ENCODE results near the gene INPP5A. TPM values are rescaled to one million over a fixed set of nuclear protein-coding genes. Genes with fewer than 3 reads are reported as not detected.
"Not testable (repeated sequence)": the region's sequence is repeated elsewhere in the genome, so short reads cannot be mapped to it uniquely, and the experiment has no call there.

Gene INPP5A
- total RNA-seq, 1 experiment from 2014 or later, result 15.3 TPM

DNA sequence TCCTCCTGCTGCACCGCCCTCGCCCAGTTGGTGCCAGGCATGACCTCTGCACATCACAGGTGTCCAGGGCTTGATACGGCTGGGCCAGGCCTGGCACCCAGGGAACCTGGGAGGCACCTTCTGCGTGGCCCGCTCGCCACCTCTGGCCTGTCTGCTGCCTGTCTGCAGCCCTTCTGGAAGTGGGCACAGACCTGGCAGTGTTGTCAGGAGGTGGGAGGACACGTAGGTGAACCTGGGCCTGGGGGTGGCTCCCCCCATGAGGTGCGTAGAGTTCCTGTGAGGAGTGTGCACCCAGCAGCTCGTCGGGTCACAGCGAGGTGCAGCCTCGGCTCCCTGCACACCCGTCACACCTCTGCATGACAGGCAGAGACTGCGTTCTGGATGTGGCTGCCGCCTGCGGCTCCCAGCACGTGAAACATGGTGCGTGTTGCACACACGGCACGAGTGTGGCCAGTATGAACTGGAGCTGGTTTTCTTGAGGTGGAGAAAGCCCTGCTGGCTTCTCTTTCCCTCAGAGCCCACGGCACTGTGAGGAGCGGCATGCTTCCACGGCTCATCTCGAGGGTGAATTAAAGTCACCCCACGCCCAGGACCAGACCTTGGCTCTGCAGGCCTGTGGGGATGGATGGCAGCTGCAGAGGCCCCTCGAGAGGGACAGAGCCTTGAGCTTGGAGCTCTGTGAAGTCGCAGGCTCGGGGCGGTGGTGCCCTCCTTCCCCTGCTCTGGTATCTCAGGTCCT is 24.8 kb downstream of the INPP5A start:
- DNase-seq (ENCODE audit: low read depth), result no peak

DNA sequence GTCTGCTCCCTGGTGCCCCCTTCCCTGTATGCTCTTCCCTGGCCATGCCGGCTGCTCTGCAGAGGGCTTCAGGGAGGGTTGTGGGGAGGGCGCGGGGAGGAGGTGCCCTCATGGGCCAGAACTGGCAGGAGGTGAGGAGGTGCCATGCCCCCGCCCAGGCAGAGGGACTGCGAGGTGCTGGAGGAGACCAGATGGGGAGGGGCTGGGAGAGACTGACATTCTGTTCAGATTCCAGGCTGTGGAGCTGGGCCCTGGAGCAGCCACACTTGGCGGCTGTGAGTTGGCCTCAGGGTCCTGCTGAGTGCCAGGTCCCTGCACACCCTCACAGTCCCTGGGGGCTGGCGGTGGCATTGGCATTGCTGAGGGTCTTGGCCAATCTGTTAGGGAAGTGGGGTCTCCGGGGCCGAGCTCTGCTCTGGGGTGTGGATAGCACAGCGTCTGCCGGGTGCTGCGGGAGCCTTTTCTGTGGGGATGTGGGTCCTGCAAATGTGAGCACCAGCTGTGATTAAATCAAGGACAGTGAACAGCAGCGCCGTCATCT is 25.4 kb downstream of the INPP5A start:
- DNase-seq (ENCODE audit: low read depth), result no peak

DNA sequence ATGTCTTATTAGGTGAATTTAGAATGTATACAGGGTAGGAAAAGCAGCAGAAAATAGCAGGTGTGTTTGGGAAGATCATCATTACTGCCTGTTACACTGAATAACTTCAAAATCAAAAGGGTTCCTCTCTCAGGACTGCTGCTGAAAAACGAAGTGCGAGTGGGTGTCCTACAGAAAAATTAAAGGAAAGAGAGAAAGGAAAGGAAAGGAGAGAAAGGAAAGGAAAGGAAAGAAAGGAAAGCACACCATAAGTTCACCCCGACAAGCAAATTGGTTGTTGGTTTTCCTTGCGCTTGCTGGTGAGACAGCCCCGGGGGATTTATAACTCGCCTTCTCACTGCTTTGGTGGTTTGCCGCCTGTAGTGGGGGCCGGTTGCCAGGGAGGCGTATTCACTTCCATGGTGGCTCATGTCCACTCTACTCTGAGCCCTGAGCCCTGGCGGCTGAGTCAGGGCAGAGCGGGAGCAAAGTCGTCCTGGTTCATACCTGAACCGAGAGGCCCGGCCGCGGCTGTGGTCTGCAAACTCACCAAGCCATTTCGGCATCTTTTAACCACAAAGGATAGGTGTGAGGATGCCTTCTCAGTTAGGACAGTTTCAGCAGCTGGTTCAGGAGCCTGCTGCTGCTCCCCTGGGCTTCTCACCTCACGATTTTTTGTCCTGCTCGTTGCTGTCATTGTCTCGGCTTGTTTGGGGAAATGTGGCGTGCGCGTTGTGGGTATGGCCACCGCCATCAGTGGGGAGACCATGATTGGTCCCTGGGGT is 26.1 kb downstream of the INPP5A start:
- DNase-seq (ENCODE audit: low read depth), result peak; percentile 9

DNA sequence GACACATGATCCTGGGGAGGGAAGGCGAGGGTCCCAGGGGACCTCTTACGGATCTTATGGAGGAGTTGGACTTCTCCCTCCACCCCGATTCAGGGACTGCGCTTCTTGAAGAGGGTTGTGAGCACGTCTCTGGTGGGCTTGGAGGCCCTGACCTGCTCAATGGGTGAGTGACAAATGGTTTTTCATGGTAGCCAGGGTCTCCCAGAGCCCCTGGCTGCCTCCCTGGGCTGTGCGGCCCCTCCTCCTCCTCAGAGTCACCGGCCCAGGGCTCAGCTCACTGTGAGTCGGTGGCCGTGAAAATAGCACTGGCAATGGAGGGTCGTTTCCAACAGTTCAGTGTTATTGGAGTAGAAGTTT is 26.6 kb downstream of the INPP5A start:
- no peak for DNase-seq (ENCODE audit: low read depth)

DNA sequence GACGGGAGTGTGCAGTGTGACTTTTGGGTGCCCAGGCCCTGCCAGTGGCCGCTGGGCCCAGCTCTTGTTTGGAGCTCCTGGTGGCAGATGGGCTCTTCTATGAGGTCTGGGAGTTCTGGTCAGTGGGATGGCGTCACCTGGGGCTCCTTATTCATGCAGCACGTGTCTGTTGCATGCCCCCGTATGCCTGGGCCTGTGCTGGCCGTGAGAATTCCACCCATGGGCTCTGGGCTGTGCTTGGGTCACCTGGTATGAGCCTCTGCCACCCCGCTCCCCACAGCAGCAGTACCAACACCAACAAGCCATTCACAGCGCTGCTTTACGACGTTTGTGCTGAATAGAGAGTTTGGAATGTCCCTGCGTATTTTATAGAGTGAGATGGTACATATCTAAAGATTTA is 27.1 kb downstream of the INPP5A start:
- DNase-seq (ENCODE audit: low read depth), result no peak

DNA sequence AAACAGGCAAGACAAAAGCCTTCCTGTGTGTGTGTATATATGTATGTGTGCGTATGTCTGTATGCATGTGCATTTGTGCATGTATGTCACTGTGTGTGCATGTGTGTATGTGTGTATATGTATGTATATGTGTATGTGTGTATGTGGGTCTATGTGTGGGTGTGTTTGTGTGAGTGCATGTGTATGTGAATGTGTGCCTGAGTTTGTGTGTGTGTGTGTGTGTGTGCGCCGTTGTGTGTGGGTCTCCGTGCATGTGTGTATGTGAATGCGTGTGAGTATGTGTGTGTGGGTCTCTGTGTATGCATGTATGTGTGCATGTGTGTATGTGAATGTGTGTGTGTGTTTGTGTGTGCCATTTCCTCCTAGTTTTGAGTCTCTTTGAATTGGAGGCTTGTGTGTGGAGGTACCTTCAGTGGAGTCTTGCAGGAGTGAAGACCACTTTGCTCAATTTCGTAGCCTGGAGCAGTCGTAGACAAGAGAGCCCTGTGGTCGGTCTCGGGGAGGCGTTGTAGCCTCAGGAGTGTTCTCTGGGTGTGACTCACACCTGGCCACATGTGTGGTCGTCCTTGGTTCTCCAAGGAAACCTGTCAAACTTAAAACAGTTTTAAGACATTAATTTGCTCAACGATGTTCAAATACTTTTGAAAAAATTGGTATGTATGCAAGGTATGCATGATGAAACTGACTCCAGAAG is 28.1 kb downstream of the INPP5A start:
- no peak for DNase-seq (ENCODE audit: low read depth)

DNA sequence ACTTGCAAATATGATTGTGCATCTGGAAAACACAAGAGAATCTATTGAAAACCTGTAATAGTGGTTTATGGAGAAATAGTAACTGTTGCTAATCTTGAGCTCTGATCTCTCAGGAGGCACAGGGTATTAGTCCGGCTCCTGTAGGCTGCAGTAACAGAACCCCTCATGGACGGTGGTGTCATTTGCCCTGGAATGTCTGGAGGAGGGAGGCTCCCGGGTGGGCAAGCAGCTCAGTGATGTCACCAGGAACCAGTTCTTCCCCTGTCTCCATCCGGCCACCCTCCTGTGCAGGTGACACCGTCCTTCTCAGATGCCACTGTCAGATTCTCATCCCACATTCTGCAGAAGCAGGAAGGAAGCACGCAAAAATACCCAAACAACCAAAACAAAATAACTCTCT is 29.3 kb downstream of the INPP5A start:
- no peak for DNase-seq (ENCODE audit: low read depth)

DNA sequence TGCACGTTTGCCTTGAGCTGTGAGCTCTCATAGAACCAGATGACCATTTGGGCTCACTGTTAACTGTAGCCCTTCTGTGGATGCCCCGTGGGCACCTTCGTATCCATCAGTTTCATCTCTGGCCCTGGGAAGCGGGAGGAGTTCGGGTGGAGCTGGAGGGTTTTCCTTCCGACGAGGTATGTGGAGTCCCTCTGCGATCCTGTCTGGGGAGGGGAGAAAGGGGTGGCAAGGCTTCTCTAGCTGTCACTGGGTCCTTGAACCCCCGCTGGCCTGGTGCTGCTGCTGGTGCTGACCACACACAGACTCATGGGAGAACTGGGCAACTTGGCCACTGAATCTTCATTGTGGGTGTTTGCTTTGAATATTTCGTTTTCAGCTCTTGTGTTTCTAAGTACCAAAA is 32.7 kb downstream of the INPP5A start:
- DNase-seq (ENCODE audit: low read depth), result no peak

DNA sequence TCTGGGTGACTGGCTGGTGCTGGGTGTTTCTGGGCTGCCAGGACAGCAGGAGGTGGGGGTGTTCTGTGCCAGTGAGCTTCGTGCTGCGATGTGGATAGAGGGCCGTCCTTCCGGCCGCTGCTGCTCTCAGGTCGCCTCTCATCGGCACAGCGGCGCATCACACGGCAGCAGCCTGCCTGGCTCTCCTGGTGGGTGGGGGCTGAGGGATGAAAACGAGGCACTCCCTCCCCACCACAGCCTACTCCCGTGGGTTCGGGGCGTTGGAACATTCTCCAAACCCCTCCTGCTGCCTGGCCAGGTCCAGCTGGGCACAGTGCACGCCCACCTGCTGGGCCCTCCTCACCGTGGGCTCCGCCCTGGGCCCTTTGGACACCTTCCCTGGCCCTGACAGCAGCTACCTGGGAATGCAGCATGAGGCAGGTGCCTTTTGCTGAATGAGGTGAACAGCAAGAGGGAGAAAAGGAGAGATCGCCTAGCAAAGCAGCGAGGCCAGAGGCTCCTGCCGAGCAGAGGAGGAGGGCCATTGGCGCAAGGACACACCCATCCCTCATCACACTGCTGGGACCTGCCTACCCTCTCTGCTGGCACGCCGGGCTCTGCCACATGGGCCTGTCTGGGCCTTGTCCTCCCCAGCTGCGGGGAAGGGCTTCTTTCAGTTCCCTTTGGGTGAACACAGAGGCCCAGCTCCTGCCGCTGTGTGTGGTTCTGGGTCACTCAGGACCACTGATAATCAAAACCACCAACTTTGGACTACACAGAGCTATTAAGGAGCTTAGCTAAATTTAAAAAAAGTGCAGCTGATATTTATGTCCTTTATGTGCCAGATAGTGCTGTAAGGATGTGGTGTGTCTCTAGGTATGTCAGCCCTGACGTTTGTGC is 33.4 kb downstream of the INPP5A start:
- DNase-seq (ENCODE audit: low read depth), result no peak

DNA sequence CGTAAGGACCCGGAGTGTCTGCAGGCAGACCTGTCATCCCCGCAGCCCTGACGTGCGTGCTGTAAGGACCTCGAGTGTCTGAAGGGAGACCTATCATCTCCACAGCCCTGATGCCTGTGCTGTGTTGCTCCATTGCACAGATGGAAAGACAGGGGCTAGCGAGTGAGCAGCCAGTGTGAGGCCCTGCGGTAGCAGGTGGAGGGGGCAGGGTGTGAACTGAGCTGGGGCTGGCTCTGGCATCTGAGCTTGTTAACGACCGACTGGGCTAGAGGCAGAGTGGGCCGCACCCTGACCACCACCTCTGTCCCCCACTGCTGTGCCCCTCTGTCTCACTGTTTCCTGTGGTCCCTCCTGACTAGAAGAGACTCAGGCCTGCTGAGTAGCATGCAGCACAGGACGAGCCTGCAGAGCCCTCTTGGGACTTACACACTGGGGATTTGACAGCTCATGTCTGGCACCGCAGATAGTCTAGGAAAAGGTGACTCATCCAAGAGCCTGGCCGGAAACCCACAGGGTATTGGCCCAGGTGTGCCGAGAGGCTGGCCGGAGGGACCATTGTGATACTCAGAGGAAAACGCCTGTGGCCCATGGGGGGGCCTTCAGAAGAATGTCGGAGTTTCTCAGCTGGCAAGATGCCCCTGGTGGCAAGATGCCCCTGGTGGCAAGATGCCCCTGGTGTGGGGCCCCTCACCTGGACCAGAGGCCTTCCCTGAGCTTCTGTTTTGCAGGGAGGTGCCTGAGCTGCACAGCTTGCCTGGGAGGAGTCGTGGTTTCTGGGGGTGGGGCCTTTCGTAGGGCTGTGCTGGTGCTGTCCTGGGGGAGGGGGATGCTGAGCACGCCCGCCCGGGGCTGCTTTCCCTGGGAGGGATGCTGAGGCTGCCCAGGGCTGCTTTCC is 34.3 kb downstream of the INPP5A start:
- DNase-seq (ENCODE audit: low read depth), result peak; percentile 97

DNA sequence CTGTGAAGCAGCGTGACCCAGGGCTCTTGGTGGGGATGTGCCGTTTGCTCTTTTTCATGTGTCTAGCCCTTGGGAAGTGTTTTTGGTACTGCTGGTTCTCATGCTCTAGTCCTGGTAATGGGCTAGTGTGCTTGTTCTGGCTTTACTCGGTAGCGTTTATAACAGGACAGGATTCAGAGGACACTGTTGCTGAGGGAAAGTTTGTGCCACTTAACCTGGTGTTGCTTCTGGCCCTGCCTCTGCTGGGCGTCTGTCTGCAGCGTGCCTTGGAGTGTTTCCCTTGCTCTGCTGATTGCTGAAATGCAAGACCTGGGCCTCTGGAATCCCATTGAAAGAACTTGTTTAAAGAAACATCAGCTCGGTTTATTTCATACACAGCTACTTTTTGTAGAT is 35.0 kb downstream of the INPP5A start:
- DNase-seq (ENCODE audit: low read depth), result no peak

DNA sequence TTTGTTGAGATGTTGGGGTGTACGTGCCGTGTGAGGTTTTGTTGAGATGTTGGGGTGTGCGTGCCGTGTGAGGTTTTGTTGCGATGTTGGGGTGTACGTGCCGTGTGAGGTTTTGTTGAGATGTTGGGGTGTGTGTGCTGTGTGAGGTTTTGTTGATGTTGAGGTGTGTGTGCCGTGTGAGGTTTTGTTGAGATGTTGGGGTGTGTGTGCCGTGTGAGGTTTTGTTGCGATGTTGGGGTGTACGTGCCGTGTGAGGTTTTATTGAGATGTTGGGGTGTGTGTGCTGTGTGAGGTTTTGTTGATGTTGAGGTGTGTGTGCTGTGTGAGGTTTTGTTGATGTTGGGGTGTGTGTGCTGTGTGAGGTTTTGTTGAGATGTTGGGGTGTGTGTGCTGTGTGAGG is 35.4 kb downstream of the INPP5A start:
- not testable (repeated sequence) for DNase-seq (ENCODE audit: low read depth)

DNA sequence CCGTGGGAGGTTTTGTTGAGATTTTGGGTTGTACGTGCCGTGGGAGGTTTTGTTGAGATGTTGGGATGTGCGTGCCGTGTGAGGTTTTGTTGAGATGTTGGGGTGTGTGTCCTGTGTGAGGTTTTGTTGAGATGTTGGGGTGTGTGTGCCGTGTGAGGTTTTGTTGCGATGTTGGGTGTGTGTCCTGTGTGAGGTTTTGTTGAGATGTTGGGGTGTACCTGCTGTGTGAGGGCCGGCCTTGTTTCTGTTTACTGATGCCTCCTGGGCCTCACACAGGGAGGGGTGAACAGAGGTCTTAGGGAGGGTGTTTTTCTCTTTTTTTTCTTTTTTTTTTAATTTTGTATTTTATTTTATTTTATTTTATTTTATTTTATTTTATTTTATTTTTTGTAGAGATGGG is 36.7 kb downstream of the INPP5A start:
- DNase-seq (ENCODE audit: low read depth), result no peak

DNA sequence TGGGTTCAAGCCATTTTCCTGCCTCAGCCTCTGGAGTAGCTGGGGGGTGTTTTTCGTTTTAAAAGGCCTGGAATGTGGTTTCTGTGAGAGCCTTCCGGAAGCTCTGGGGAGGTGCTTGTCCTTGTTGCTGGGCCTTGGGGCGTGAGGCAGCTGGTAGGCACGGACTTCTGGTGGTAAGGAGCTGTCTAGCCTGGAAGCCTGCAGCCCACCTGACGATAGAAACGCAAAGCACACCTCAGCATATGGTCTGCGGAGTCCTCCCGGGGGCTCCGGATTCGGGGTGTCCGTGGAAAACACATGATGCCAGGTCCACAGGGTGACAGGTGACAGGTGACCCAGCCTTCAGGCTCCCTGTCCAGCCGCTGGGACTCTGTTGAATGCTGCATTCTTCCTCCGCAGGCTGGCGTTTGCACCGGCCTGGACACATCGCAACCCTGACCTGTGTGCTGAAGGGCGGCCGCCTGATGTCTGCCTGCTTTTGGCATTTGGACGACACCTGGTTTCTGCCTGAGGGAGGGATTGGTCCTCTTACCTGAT is 37.3 kb downstream of the INPP5A start:
- peak; percentile 89 for DNase-seq (ENCODE audit: low read depth)

DNA sequence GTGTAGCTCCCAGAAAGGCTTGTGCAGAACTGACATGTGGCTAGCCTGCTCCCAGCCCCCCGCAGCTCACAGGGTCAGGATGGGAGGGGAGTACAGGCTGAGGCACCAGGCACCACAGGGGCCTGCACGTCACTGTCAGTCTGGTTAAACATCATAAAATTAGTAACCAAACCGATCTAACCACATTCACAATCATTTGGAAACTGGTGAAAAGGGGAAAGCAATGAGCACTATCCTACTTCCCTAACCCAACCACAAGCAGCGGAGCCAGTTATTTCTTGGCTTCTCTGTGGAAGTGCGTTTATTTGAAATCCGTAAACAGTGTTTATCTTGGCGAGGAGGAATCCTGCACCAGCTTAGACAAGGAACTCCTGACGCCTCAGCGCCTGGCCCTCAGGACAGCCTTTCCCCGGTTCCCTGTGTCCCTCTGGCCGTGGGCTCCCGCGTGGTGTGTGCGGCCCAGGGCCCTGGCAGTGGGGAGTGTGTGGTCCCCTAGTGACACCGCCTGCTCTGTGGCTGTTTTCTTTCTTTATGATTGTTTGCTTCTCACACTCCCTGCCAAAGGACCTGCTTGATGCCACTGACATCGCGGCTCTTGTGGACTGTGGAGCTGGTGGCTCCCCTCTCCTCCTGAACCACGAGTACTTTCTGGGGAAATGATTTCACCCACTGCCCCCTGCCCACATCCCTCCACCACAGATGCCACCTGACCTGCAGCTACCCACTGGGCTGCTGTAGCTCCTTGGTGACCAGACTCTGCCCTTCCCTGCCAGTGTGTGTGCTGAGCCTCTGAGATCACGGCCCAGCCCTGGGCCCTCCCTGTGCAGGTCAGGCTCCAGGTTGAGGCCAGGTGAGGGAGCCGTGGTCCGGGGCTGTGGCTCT is 38.0 kb downstream of the INPP5A start:
- peak; percentile 96 for DNase-seq (ENCODE audit: low read depth)

DNA sequence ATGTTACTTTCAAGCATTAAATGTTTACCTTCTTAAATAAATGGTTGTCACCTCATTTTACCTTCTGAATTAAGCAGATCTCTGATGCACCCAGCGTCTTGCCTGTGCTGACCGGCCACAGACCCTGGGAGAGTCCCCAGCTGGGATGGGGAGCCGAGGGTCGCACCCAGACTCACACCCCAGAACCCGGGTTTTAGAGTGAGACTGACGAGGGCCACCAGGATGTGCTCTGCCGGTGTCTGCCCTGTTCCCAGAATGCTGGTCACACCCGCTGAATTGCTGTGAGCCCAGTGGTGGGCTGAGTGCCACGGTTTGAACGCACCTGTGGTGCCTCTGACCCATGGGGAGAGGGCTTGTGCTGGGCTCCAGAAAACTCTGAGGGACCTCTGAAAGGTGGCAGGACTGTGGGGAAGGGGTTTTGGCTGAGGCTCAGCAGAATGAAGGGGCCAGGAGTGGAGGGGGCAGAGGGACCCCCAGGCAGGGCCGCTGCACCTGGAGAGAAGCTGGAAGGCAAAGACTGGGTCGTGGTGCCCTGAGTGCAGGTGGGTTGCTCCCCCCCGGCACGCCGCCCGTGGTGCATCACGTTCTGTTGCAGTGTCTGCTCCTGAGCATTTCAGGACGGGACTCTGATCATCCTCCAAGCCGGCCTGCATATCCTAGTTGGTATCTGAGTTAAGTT is 39.2 kb downstream of the INPP5A start:
- DNase-seq (ENCODE audit: low read depth), result no peak

DNA sequence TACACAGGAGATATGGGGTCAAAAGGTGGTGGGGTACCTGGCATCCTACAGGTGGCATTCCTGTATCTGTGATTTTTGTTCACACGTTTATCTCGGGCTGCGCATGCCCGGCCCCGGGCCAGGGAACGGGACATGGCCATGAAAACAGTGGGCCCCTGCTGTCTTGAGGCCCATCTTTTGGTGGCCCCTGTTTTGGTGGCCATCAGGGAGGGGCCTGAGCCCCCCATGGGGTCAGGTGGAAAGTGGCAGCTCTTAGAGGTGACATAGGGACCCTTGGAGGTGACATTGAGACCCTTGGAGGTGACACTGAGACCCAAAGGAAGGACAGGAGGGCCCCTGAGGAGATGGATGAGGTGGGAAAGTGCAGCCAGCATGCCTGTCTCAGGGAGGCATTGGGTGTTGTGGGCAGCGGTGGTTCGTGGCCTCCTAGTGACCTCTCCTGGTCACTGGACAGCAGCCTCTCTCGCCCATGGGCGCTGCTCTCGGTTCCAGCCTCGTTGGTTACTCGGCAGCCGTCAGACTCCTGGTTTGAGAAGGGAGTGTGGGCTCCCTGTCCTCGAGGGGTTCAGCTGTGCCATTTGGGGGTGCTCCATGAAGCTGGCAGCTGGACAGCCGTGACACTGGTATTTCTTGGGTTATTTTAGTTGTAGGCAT is 39.9 kb downstream of the INPP5A start:
- peak; percentile 42 for DNase-seq (ENCODE audit: low read depth)

DNA sequence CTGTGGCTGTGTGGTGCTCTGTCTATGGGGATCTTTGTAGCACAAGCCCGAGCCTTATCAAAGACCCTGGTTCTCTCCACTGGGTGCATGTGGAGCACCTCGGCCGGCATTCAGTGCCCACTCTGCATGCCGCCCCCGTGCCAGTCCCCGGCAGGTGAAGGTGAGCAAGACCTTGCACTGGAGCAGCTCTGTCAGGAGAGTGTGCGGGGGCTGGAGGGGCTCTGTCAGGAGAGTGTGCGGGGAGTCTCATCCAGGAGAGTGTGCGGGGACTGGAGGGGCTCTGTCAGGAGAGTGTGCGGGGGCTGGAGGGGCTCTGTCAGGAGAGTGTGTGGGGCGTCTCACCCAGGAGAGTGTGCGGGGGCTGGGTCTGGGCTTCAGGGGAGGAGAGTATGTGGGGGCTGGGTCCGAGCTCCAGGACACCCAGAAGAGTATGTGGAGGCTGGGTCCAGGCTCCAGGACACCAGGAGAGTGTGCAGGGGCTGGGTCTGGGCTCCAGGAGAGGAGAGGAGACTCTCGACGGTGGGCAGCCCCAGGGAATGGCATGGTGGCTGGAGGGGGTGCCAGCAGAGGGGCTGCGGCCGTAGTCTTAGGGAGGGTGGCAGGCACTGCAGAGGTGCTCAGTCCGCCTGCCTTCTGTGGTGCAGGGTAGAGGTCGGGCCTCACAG is 40.8 kb downstream of the INPP5A start:
- DNase-seq (ENCODE audit: low read depth), result no peak

Measured in M059J (cell line).